SK-N-SH treated with all-trans-retinoic acid at 6 μM for 48 hours (cell line): ENCODE measurements around the gene PRR11.
A peak's percentile ranks its signal among the peaks of the same experiment; 100 is the strongest.

Experiments used
- ATAC-seq: fragments of 200-7000 bp; cut with Tn5 transposase; 3 replicates; pipeline ENCODE4 v1.9.1; 2020; ENCODE audit warnings: mild to moderate bottlenecking, moderate library complexity
- ARNTL ChIP-seq: fragments of 450-650 bp; formaldehyde crosslinking; IDR thresholded peaks from 2 replicates; pipeline ENCODE4 v1.5.0; 2020; ENCODE audit warnings: low read depth, mild to moderate bottlenecking, moderate library complexity, borderline replicate concordance
- BACH2 ChIP-seq: fragments of 250-450 bp; sonication (Bioruptor Pico); IDR thresholded peaks from 2 replicates; pipeline ENCODE4 v1.9.0; 2021; ENCODE audit warnings: mild to moderate bottlenecking, borderline replicate concordance
- CSDC2 ChIP-seq: fragments of 250-450 bp; sonication (Bioruptor Pico); IDR thresholded peaks from 2 replicates; pipeline ENCODE4 v1.5.0; 2020; ENCODE audit warnings: mild to moderate bottlenecking, moderate library complexity
- ESRRG ChIP-seq: fragments of 250-450 bp; sonication (Bioruptor Pico); IDR thresholded peaks from 2 replicates; pipeline ENCODE4 v1.6.1; 2021; ENCODE audit warnings: mild to moderate bottlenecking
- GLIS3 ChIP-seq: fragments of 250-450 bp; sonication (Bioruptor Pico); IDR thresholded peaks from 2 replicates; pipeline ENCODE4 v1.5.0; 2020; ENCODE audit warnings: mild to moderate bottlenecking, moderate library complexity
- ISL1 ChIP-seq: fragments of 250-450 bp; sonication (Bioruptor Pico); IDR thresholded peaks from 2 replicates; pipeline ENCODE4 v2.1.2; 2022; ENCODE audit warnings: mild to moderate bottlenecking, moderate library complexity
- OSR1 ChIP-seq: fragments of 250-450 bp; sonication (Bioruptor Pico); IDR thresholded peaks from 2 replicates; pipeline ENCODE4 v1.8.0; 2022; ENCODE audit warnings: moderate library complexity, mild to moderate bottlenecking, inconsistent platforms
- PPARA ChIP-seq: fragments of 250-450 bp; sonication (Bioruptor Pico); IDR thresholded peaks from 2 replicates; pipeline ENCODE4 v1.5.0; 2020; ENCODE audit warnings: mild to moderate bottlenecking, borderline replicate concordance
- RARB ChIP-seq: fragments of 250-450 bp; sonication (Bioruptor Pico); IDR thresholded peaks from 2 replicates; pipeline ENCODE4 v1.8.0; 2021; ENCODE audit warnings: mild to moderate bottlenecking, moderate library complexity
- SNAI2 ChIP-seq: fragments of 250-450 bp; sonication (Bioruptor Pico); IDR thresholded peaks from 2 replicates; pipeline ENCODE4 v1.5.0; 2020; ENCODE audit warnings: mild to moderate bottlenecking, moderate library complexity
- TCF4 ChIP-seq: fragments of 250-450 bp; sonication (Bioruptor Pico); IDR thresholded peaks from 2 replicates; pipeline ENCODE4 v1.8.0; 2021; ENCODE audit warnings: mild to moderate bottlenecking, moderate library complexity, borderline replicate concordance
- TOX ChIP-seq: fragments of 250-450 bp; sonication (Bioruptor Pico); IDR thresholded peaks from 2 replicates; pipeline ENCODE4 v1.8.0; 2021; ENCODE audit warnings: mild to moderate bottlenecking, moderate library complexity, borderline replicate concordance
- ZC3H10 ChIP-seq: fragments of 250-450 bp; sonication (Bioruptor Pico); IDR thresholded peaks from 2 replicates; pipeline ENCODE4 v1.5.1; 2021; ENCODE audit warnings: mild to moderate bottlenecking, moderate library complexity
- ZFP3 ChIP-seq: fragments of 250-450 bp; sonication (Bioruptor Pico); IDR thresholded peaks from 2 replicates; pipeline ENCODE4 v1.5.0; 2020; ENCODE audit warnings: mild to moderate bottlenecking, moderate library complexity
- ZFP30 ChIP-seq: fragments of 450-650 bp; formaldehyde crosslinking; IDR thresholded peaks from 2 replicates; pipeline ENCODE4 v1.5.0; 2022; ENCODE audit warnings: mild to moderate bottlenecking, moderate library complexity
- ZNF565 ChIP-seq: fragments of 450-650 bp; formaldehyde crosslinking; conservative IDR thresholded peaks from 2 replicates; pipeline ENCODE4 v1.5.0; 2020; ENCODE audit warnings: low read depth, mild to moderate bottlenecking, moderate library complexity
- ZNF70 ChIP-seq: fragments of 450-650 bp; formaldehyde crosslinking; IDR thresholded peaks from 2 replicates; pipeline ENCODE4 v1.5.0; 2020; ENCODE audit warnings: mild to moderate bottlenecking, moderate library complexity
- ZNF8 ChIP-seq: fragments of 450-650 bp; formaldehyde crosslinking; IDR thresholded peaks from 2 replicates; pipeline ENCODE4 v1.5.0; 2020; ENCODE audit warnings: mild to moderate bottlenecking, moderate library complexity
- TF ChIP-seq, protein P1 (sequence below): fragments of 250-450 bp; sonication (Bioruptor Pico); IDR thresholded peaks from 2 replicates; pipeline ENCODE4 v1.5.0; 2020; ENCODE audit warnings: mild to moderate bottlenecking, moderate library complexity
- TF ChIP-seq, protein P2 (sequence below): fragments of 250-450 bp; sonication (Bioruptor Pico); IDR thresholded peaks from 2 replicates; pipeline ENCODE4 v1.8.0; 2020; ENCODE audit warnings: mild to moderate bottlenecking, moderate library complexity, borderline replicate concordance
- TF ChIP-seq, protein P3 (sequence below): fragments of 250-450 bp; sonication (Bioruptor Pico); IDR thresholded peaks from 2 replicates; pipeline ENCODE4 v1.5.1; 2020; ENCODE audit warnings: low read depth, mild to moderate bottlenecking, moderate library complexity
- TF ChIP-seq, protein P4 (sequence below): fragments of 250-450 bp; sonication (Bioruptor Pico); IDR thresholded peaks from 2 replicates; pipeline ENCODE4 v1.5.1; 2021; ENCODE audit warnings: mild to moderate bottlenecking, moderate library complexity
- TF ChIP-seq, protein P5 (sequence below): fragments of 250-450 bp; sonication (Bioruptor Pico); IDR thresholded peaks from 2 replicates; pipeline ENCODE4 v1.8.0; 2021; ENCODE audit warnings: low read depth, mild to moderate bottlenecking, moderate library complexity, borderline replicate concordance

The PRR11 gene

DNA sequence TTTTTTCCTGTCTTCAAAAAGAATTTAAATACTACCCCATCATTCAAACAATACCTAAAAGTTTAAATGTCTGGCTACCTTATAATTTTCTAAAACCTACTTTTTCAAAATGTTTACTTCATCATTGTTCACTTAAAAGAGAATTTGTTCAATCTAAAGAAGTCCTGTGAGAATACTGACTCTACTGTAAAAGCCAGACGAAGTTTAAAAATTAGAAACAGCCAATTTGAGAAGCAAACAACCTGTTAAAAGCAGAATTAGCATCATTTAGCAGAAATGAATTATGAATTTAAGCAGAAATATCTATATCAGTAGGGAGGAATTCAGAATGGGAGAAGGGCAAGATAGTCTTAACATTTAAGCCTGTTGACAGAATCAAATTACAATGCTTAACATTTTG is 2.6 kb upstream of the PRR11 start (continued):
- TF ChIP-seq, protein P1, sequence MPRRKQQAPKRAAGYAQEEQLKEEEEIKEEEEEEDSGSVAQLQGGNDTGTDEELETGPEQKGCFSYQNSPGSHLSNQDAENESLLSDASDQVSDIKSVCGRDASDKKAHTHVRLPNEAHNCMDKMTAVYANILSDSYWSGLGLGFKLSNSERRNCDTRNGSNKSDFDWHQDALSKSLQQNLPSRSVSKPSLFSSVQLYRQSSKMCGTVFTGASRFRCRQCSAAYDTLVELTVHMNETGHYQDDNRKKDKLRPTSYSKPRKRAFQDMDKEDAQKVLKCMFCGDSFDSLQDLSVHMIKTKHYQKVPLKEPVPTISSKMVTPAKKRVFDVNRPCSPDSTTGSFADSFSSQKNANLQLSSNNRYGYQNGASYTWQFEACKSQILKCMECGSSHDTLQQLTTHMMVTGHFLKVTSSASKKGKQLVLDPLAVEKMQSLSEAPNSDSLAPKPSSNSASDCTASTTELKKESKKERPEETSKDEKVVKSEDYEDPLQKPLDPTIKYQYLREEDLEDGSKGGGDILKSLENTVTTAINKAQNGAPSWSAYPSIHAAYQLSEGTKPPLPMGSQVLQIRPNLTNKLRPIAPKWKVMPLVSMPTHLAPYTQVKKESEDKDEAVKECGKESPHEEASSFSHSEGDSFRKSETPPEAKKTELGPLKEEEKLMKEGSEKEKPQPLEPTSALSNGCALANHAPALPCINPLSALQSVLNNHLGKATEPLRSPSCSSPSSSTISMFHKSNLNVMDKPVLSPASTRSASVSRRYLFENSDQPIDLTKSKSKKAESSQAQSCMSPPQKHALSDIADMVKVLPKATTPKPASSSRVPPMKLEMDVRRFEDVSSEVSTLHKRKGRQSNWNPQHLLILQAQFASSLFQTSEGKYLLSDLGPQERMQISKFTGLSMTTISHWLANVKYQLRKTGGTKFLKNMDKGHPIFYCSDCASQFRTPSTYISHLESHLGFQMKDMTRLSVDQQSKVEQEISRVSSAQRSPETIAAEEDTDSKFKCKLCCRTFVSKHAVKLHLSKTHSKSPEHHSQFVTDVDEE (CRISPR knock-in tag), result no peak

DNA sequence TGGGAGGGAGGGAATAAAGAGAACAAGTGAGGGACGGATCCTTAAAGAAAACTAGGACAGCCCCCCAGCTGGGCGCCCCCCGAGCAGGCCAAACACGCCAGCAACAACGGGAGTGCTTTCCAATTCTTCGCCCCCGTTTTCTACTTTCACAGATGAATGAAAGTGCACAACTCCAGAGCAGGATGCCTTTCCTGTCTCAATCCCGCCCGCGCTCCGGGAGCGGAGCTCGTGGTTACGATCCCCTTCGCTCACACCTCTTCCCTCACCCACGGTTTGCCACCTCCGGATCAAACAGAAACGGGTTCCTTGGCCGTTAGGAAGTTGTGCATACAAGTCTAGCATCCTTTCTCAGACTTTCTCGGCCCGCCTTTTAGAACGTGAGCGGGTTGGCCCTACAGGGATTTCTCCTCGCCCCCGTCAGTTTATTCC is 1.2 kb upstream of the PRR11 start:
- peak; percentile 5 for ATAC-seq
- TF ChIP-seq, protein P2, sequence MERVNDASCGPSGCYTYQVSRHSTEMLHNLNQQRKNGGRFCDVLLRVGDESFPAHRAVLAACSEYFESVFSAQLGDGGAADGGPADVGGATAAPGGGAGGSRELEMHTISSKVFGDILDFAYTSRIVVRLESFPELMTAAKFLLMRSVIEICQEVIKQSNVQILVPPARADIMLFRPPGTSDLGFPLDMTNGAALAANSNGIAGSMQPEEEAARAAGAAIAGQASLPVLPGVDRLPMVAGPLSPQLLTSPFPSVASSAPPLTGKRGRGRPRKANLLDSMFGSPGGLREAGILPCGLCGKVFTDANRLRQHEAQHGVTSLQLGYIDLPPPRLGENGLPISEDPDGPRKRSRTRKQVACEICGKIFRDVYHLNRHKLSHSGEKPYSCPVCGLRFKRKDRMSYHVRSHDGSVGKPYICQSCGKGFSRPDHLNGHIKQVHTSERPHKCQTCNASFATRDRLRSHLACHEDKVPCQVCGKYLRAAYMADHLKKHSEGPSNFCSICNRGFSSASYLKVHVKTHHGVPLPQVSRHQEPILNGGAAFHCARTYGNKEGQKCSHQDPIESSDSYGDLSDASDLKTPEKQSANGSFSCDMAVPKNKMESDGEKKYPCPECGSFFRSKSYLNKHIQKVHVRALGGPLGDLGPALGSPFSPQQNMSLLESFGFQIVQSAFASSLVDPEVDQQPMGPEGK, result no peak
- TF ChIP-seq, protein P3, sequence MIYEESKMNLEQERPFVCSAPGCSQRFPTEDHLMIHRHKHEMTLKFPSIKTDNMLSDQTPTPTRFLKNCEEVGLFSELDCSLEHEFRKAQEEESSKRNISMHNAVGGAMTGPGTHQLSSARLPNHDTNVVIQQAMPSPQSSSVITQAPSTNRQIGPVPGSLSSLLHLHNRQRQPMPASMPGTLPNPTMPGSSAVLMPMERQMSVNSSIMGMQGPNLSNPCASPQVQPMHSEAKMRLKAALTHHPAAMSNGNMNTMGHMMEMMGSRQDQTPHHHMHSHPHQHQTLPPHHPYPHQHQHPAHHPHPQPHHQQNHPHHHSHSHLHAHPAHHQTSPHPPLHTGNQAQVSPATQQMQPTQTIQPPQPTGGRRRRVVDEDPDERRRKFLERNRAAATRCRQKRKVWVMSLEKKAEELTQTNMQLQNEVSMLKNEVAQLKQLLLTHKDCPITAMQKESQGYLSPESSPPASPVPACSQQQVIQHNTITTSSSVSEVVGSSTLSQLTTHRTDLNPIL (CRISPR knock-in tag), result no peak
- TF ChIP-seq ZC3H10 (no peak), CSDC2 (CRISPR knock-in tag) (no peak), OSR1 (CRISPR knock-in tag) (no peak), ESRRG (CRISPR knock-in tag) (no peak), ZFP3 (no peak), ZFP30 (no peak), BACH2 (CRISPR knock-in tag) (no peak), SNAI2 (CRISPR knock-in tag) (no peak), PPARA (CRISPR knock-in tag) (no peak), ZNF565 (no peak), TOX (CRISPR knock-in tag) (no peak), ISL1 (CRISPR knock-in tag) (no peak), ZNF70 (CRISPR knock-in tag) (no peak), RARB (CRISPR knock-in tag) (no peak), ARNTL (CRISPR knock-in tag) (no peak), ZNF8 (CRISPR knock-in tag) (no peak)
- TF ChIP-seq, protein P1 (CRISPR knock-in tag), result no peak
- TF ChIP-seq, protein P4, sequence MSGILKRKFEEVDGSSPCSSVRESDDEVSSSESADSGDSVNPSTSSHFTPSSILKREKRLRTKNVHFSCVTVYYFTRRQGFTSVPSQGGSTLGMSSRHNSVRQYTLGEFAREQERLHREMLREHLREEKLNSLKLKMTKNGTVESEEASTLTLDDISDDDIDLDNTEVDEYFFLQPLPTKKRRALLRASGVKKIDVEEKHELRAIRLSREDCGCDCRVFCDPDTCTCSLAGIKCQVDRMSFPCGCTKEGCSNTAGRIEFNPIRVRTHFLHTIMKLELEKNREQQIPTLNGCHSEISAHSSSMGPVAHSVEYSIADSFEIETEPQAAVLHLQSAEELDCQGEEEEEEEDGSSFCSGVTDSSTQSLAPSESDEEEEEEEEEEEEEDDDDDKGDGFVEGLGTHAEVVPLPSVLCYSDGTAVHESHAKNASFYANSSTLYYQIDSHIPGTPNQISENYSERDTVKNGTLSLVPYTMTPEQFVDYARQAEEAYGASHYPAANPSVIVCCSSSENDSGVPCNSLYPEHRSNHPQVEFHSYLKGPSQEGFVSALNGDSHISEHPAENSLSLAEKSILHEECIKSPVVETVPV (CRISPR knock-in tag), result no peak
- TF ChIP-seq, all 23 proteins: peak for 0

DNA sequence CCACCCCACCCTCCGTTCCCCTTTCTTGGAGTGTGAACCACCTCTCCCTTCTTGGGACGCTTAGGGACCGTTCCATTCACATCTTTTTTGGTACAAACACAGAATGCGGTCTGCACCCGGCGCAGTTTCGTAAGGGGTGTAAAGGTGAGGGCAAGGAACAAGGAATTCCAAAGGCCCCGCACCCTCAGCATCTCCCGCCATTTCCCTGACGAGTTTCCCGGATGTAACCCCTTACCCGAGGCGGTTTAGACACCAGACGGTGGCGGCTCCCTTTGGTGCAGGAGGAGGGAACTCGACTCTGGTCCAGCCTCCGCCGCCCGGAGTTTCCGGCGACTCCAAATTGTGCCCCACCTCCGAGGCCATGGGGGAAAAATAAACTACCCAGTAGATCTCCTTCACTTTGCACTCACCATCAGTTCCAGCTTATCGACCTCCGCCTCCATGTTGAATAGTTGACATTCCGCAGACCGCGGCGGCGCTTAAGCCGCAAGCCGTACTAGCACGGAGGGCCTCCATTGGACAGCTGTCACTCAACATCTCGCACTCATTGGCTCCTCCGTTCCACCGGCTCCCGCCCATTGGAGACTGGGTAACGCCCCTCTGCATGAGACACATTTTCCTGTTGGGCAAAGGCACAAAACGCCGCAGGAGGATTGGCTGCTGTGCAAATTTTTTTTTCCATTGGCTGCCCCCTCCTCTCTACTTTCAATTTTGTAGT is 666 bp upstream of the PRR11 start, which contains the start of gene SKA2:
Gene SKA2 (minus strand): TSS at position 466 of the 718 bp plus-strand sequence. CDS start 23 bp downstream, at position 443.
- ATAC-seq, result peak; percentile 88
- TF ChIP-seq RARB (CRISPR knock-in tag) (no peak), ISL1 (CRISPR knock-in tag) (no peak), ZNF70 (CRISPR knock-in tag) (peak; percentile 54), SNAI2 (CRISPR knock-in tag) (peak; percentile 91; the same call in 1 of the 2 replicates), CSDC2 (CRISPR knock-in tag) (peak; percentile 98), ESRRG (CRISPR knock-in tag) (no peak), ZNF8 (CRISPR knock-in tag) (peak; percentile 59; the same call in 1 of the 2 replicates), ZNF565 (peak; percentile 93), TOX (CRISPR knock-in tag) (no peak), GLIS3 (CRISPR knock-in tag) (no peak; the same call in 1 of the 2 replicates), TCF4 (no peak; the same call in 1 of the 2 replicates), OSR1 (CRISPR knock-in tag) (no peak), PPARA (CRISPR knock-in tag) (peak; percentile 93), BACH2 (CRISPR knock-in tag) (peak; percentile 93), ARNTL (CRISPR knock-in tag) (peak; percentile 84), ZFP3 (peak; percentile 81)
- TF ChIP-seq, protein P5, sequence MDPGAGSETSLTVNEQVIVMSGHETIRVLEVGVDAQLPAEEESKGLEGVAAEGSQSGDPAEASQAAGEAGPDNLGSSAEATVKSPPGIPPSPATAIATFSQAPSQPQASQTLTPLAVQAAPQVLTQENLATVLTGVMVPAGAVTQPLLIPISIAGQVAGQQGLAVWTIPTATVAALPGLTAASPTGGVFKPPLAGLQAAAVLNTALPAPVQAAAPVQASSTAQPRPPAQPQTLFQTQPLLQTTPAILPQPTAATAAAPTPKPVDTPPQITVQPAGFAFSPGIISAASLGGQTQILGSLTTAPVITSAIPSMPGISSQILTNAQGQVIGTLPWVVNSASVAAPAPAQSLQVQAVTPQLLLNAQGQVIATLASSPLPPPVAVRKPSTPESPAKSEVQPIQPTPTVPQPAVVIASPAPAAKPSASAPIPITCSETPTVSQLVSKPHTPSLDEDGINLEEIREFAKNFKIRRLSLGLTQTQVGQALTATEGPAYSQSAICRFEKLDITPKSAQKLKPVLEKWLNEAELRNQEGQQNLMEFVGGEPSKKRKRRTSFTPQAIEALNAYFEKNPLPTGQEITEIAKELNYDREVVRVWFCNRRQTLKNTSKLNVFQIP (CRISPR knock-in tag), result no peak
- TF ChIP-seq, protein P3 (CRISPR knock-in tag), result no peak
